ENCODE data around the gene C11orf24.
A peak's percentile ranks its signal among the peaks of the same experiment; 100 is the strongest.
"Not testable (repeated sequence)": the region's sequence is repeated elsewhere in the genome, so short reads cannot be mapped to it uniquely, and the experiment has no call there.

The C11orf24 gene

GRCh38 chr11:68298659-68299516 lies 27.1 kb upstream of the C11orf24 start:
- DNase-seq (ENCODE audit: low spot score) = no peak

GRCh38 chr11:68297812-68298658 lies 26.3 kb upstream of the C11orf24 start:
- peak; percentile 54 for DNase-seq (ENCODE audit: low spot score)

GRCh38 chr11:68297494-68297811 lies 25.7 kb upstream of the C11orf24 start:
- DNase-seq (ENCODE audit: low spot score) = no peak

GRCh38 chr11:68297052-68297378 lies 25.2 kb upstream of the C11orf24 start:
- no peak for DNase-seq (ENCODE audit: low spot score)

- DNase-seq (ENCODE audit: low spot score) = no peak
Measured at GRCh38 chr11:68296344-68297051, 24.7 kb upstream of the C11orf24 start.

- DNase-seq (ENCODE audit: low spot score) = no peak
Measured at GRCh38 chr11:68295940-68296339, 24.2 kb upstream of the C11orf24 start.

GRCh38 chr11:68295271-68295670 lies 23.5 kb upstream of the C11orf24 start:
- DNase-seq (ENCODE audit: low spot score) = no peak

GRCh38 chr11:68293708-68294107 lies 21.9 kb upstream of the C11orf24 start:
- peak; percentile 50 for DNase-seq (ENCODE audit: low spot score)

- DNase-seq (ENCODE audit: low spot score) = no peak
Measured at GRCh38 chr11:68289456-68289855, 17.7 kb upstream of the C11orf24 start.

GRCh38 chr11:68287419-68287818 lies 15.6 kb upstream of the C11orf24 start:
- no peak for DNase-seq (ENCODE audit: low spot score)

- not testable (repeated sequence) for DNase-seq (ENCODE audit: low spot score)
Measured at GRCh38 chr11:68284588-68284987, 12.8 kb upstream of the C11orf24 start.

GRCh38 chr11:68282861-68283230 lies 11.1 kb upstream of the C11orf24 start:
- no peak for DNase-seq (ENCODE audit: low spot score)

GRCh38 chr11:68282141-68282860 lies 10.5 kb upstream of the C11orf24 start:
- DNase-seq (ENCODE audit: low spot score) = no peak

- DNase-seq (ENCODE audit: low spot score) = no peak
Measured at GRCh38 chr11:68279676-68280075, 7.9 kb upstream of the C11orf24 start.

- no peak for DNase-seq (ENCODE audit: low spot score)
Measured at GRCh38 chr11:68276861-68277260, 5.1 kb upstream of the C11orf24 start.

- no peak for DNase-seq (ENCODE audit: low spot score)
Measured at GRCh38 chr11:68275721-68276507, 4.1 kb upstream of the C11orf24 start.

GRCh38 chr11:68274306-68274705 lies 2.5 kb upstream of the C11orf24 start:
- DNase-seq (ENCODE audit: low spot score) = no peak

- no peak for DNase-seq (ENCODE audit: low spot score)
Measured at GRCh38 chr11:68273026-68273738, 1.4 kb upstream of the C11orf24 start.

- DNase-seq (ENCODE audit: low spot score) = peak; percentile 41
Measured at GRCh38 chr11:68271023-68271780, 571 bp downstream of the C11orf24 start.
